ENCODE results near the gene TMEM132C. TPM values are rescaled to one million over a fixed set of nuclear protein-coding genes. Genes with fewer than 3 reads are reported as not detected.
A peak's percentile ranks its signal among the peaks of the same experiment; 100 is the strongest.

TMEM132C gene
- total RNA-seq, 1 experiment from 2014 or later, result not detected

- no peak for DNase-seq (ENCODE audit: low read depth)
Measured at GRCh38 chr12:128707488-128707887, 440.5 kb downstream of the TMEM132C start.

DNA sequence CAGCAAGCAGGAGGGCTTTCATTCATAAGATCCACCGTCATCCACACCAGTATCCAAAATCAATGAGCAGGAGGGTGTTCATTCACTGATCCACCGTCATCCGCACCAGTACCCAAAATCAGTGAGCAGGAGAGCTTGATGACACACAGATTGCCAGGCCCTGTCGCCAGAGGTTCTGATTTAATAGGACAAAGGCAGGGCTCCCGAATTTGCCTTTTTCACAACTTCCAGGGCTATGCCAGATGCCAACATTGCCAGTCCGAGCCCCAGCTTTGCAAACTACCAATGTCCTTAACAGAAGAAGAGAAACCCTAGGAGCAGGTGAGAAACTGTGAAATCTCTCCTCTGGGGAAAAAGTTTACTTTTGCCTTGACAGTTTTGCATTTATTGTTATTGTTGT is 441.8 kb downstream of the TMEM132C start:
- DNase-seq (ENCODE audit: low read depth), result no peak

DNA sequence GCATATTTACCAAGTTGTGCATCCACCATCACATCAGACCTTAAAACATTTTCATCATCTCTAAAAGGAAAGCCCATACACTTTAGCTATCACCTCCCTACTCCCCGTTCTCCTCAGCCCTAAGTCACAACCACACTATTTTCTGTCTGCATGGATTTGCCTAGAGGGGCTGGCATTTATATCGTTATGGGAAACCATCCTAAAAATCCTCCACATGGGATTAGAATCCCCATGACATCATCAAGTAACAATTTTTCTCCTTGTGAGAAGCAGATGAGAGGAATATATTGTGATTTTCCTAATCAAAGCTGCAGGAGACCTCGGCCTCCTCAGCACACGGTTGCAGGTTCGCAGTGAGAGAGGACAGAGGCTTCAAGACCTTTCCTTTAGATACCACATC is 442.7 kb downstream of the TMEM132C start:
- DNase-seq (ENCODE audit: low read depth), result no peak

DNA sequence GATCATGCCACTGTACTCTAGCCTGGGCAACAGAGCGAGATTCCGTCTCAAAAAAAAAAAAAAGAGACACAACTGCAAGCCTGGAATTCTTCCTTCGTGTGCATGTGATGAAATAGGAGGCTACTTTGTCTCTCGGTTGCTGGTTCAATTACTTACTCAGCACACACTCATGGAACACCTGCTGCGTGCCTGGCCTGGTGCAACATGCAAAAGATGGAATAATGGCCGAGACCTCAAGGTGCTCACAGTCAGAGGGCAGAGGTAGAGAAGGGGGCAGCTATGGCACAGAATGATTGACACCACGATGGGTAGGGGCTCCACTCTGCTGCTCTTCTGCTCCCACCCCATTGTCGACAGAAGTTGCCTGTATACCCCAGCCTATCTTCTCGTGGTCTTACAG is 444.5 kb downstream of the TMEM132C start:
- DNase-seq (ENCODE audit: low read depth), result no peak

GRCh38 chr12:128712622-128713021 is 445.7 kb downstream of the TMEM132C start:
- no peak for DNase-seq (ENCODE audit: low read depth)

- DNase-seq (ENCODE audit: low read depth), result no peak
Measured at GRCh38 chr12:128715485-128715884, 448.5 kb downstream of the TMEM132C start.

DNA sequence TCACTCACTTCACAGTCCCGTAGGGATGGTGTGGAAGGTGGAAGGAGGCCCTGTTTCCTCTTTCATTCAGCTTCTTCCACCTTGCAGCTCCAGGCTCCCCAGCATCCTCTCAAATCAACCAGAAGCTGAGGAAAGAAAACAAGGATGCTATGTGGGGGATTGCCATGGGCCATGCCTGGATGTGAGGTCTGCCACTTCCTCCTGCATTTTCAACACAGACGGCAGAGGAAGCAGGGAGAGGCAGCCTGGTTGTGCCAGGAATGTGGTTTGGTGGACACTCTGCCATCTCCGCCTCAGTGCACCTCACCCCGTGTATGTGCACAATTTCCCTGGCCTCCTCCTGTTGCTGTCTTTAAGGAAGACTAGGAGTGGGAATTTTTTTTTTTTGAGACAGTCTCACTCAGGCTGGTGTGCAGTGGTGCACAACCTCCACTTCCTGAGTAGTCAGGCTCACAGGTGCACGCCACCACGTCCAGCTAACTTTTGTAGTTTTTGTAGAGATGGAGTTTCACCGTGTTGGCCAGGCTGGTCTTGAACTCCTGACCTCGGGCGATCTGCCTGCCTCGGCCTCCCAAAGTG is 457.6 kb downstream of the TMEM132C start:
- no peak for DNase-seq (ENCODE audit: low read depth)

- DNase-seq (ENCODE audit: low read depth), result no peak
Measured at GRCh38 chr12:128726886-128727285, 459.9 kb downstream of the TMEM132C start.

- peak; percentile 76 for DNase-seq (ENCODE audit: low read depth)
Measured at GRCh38 chr12:128727461-128727860, 460.5 kb downstream of the TMEM132C start.

DNA sequence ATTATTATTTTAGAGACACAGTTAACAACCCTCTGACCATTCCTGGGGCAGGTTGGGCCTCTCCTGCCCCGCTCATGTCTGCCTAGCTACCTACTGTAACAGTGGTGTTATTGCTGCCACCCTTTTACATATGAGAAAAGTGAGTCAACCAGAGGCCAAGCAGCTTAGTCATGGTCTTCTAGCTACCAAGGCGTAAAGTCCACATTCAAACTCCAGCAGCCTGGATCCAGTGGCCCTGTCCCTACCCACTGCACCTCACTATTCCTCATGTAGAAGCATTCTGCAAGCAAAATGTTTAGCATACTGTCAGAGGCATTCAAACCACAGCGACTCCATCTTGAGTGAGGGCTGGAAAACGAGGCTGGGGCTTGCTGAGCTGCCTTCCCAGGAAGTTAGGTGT is 461.0 kb downstream of the TMEM132C start:
- DNase-seq (ENCODE audit: low read depth), result peak; percentile 71

- DNase-seq (ENCODE audit: low read depth), result peak; percentile 62
Measured at GRCh38 chr12:128729628-128730121, 462.7 kb downstream of the TMEM132C start.

DNA sequence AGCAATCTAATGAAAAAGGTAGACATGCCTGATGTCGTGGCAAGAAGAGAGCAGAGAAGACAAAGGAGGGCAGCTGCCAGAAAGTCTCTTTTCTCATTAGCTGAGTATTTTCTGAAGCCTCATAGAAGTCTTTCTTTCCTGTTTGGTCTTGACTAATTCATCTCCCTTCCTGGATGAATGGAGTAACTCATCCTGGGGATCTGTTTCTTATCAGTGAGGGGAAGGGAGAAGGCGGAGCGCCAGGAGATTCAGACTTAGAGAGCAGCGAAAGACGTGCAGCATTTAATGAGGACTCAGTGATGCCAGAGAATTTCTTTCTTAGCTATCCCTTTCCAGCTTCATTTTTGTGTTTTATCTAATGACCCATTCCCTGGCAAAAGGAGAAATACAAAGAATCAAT is 467.4 kb downstream of the TMEM132C start:
- no peak for DNase-seq (ENCODE audit: low read depth)

DNA sequence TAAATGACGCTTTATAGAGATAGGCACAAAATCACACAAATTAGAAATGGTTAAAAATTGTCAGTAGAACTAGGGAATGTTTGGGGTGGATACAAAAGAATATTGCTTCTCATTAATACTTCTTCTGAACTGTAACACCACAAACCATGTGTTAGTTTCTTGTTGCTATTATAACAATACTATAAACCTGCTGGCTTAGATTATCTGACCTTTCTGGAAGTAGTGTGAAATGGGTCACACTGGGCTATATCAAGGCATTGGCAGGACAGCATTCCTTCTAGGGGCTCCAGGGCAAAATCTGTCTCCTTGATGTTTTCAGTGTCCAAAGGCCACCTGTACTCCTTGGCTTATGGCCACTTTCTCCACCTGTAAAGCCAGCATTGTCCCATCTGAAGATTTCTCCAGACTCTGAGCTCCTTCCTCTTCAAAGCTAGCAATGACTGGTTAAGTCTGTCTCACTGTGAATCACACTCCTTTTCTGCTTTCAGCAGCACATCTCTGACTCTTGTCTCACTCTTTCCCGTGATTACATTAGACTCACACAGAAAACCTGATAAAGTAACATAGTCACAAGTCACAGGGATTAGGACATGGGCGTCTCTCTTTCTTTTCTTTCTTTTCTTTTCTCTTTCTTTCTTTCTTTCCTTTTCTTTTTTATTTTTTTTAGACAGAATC is 470.5 kb downstream of the TMEM132C start:
- DNase-seq (ENCODE audit: low read depth), result no peak

GRCh38 chr12:128743916-128744315 is 476.9 kb downstream of the TMEM132C start:
- DNase-seq (ENCODE audit: low read depth), result no peak

DNA sequence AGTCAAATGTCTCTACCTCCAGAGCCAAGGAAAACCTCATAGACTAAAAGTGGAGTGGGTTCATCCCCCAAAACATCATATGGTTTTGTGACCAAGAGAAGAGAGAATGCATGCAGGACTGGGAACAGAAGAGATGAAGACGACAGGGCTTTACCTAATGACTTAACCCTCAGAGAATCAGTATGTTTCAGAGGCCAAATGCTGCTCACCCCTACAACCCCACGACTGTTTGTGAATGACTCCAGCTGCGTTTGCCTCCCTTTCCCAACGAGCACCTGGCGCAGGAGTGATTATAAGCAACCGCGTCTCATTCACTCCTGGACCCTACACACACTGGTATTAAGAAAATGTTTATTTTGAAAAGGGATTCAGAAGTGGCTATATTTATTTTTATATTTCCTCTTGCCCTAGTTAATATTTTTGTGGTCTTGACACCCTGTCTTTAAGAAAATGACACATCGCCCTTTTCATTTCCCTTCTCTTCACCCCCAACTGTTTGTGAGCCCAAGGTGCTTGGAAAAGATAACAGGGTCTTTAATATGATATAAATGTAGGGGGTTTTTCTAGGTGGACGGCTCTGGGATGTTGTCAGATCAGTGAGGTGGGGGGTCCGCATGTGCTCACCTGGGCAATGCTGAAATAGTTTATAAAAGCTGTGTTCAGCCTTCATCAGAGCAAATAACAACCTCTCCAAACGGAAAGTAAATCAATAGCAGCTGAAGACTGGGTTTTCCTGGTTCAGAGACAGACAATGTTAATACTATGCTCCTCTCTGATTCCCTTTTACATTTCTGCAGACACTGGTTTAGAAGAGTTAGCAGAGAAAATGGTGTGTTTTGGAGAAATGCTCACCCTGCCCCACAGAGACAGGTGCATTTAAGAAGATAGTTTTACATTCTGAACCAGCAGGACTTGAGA is 479.1 kb downstream of the TMEM132C start:
- no peak for DNase-seq (ENCODE audit: low read depth)

DNA sequence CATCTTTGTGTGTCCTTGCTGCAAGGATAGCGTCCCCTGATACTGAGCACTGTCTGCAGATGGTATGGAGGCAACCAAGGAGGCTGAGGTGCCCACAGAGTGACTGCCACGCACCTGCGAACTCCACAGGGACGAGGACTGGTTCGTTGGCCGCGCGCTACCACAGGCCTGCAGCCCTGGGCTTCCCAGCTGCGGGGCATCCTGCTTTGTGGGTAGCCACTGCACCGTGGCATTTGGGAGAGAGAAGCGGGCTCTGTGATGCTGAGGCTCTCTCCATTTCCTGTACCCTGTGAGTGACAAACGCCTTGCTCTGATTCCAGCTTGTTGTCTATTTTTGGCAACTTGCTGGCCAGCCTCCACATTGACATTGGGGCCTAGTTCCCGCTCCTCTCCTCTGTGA is 480.5 kb downstream of the TMEM132C start:
- no peak for DNase-seq (ENCODE audit: low read depth)

- DNase-seq (ENCODE audit: low read depth), result no peak
Measured at GRCh38 chr12:128752386-128752785, 485.4 kb downstream of the TMEM132C start.

DNA sequence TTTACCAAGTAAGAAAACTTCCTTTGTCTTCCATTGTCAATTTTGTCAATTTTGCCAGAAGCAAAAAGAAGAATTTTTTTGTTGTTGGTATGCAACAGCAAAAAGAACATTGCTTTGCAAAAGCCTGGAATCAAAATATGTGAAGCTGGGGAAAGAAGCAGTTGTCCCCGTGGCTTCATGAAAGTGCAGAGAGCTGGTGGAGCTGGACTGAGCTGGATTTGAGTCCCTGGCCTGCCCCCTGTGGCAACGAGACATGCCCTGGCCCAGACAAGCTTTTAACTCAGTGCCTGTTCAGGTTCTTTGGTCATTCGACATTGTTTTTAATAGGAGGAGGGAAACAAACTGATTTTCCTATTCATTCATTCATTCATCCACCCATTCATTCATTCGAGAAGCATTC is 486.5 kb downstream of the TMEM132C start:
- DNase-seq (ENCODE audit: low read depth), result no peak

- peak; percentile 2 for DNase-seq (ENCODE audit: low read depth)
Measured at GRCh38 chr12:128754275-128754674, 487.3 kb downstream of the TMEM132C start.

DNA sequence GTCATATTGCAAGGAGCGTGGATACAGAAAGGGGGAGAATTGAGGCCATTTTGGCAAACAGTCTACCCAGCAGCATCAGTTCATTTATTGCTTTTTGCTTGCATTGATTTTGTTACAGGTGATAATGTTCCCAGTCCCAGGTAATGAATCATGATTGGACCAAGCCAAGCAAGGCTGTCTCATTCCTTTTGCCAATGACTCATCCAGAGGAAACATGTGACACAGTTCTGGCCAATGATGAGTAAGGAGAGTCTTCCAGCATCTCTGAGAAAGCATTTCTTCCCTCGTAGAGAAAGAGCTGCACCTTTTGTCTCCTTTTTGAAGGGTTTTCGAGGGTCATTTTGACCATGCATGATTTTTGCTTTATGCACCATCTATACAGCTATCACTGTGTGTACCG is 488.6 kb downstream of the TMEM132C start:
- peak; percentile 10 for DNase-seq (ENCODE audit: low read depth)

Data from M059J (cell line).